GM12878 (cell line): ENCODE measurements around the gene ADAMTSL3. TPM values are rescaled to one million over a fixed set of nuclear protein-coding genes. Genes with fewer than 3 reads are reported as not detected.

Source experiments
- ATAC-seq: fragments of 200-7000 bp; cut with Tn5 transposase; 3 replicates; pipeline ENCODE4 v1.9.1; 2020; ENCODE audit warnings: mild to moderate bottlenecking, moderate library complexity
- BruUV-seq: library from RNA; stranded (reverse); fragments of 400-500 nt; replicated peaks from 2 replicates; lab custom pipeline; 2021; lab: Mats Ljungman, UMichigan
- CTCF ChIA-PET: fragments of 300-600 bp; sonication (Branson Sonifier 250); formaldehyde crosslinking; extraction: SDS; loops from one replicate; lab custom pipeline; 2021; ENCODE audit warnings: inconsistent platforms; lab: Yijun Ruan, JAX
- POLR2A ChIA-PET: fragments of 350-600 bp; formaldehyde crosslinking; extraction: SDS; loops from one replicate; lab custom pipeline; 2021; ENCODE audit warnings: inconsistent platforms; lab: Charles Lee
- RAD21 ChIA-PET: fragments of 300-600 bp; sonication (Branson Sonifier 250); formaldehyde crosslinking; loops from one replicate; lab custom pipeline; 2023; ENCODE audit warnings: antibody characterized with exemption; ENCODE audit not compliant: unreplicated experiment; lab: Charles Lee
- SMC1A ChIA-PET: fragments of 300-600 bp; sonication (Branson Sonifier 250); formaldehyde crosslinking; loops from one replicate; lab custom pipeline; 2023; ENCODE audit not compliant: unreplicated experiment, uncharacterized antibody; lab: Charles Lee
- DNase-seq: peaks from one replicate; pipeline ENCODE4 v3.0.0-alpha.2; 2011; ENCODE audit warnings: low read depth, low spot score
- FAIRE-seq: peaks from 3 replicates; lab custom pipeline; 2011; peaks lifted over from hg19 to GRCh38; lab: Jason Lieb, UNC
- H2AFZ ChIP-seq: 2 replicates; pipeline ENCODE4 v1.6.0; 2011; ENCODE audit warnings: low read depth, low read length, control low read depth; ENCODE audit not compliant: control insufficient read depth
- H3K27ac ChIP-seq: 2 replicates; pipeline ENCODE4 v1.5.1; 2011; ENCODE audit warnings: control low read depth; ENCODE audit not compliant: control insufficient read depth, insufficient read depth
- H3K27me3 ChIP-seq, 2 experiments: replicated peaks in 1 of 2; 2 replicates each; pipeline versions ENCODE4 v1.6.0 to v1.6.1; 2011; ENCODE audit warnings: low read length in 1 of 2; ENCODE audit not compliant: control insufficient read depth in 2 of 2, insufficient read depth in 2 of 2
- H3K36me3 ChIP-seq, 2 experiments: 2 replicates each; pipeline ENCODE4 v1.5.1; 2011; ENCODE audit warnings: low read length in 1 of 2; ENCODE audit not compliant: control insufficient read depth in 2 of 2, insufficient read depth in 2 of 2
- H3K4me1 ChIP-seq: 2 replicates; pipeline ENCODE4 v1.6.1; 2011; ENCODE audit warnings: mild to moderate bottlenecking, low read length, moderate library complexity, mixed read lengths; ENCODE audit not compliant: control insufficient read depth, insufficient read depth
- H3K4me2 ChIP-seq: 2 replicates; pipeline ENCODE4 v1.6.0; 2011; ENCODE audit warnings: control low read depth; ENCODE audit not compliant: control insufficient read depth, insufficient read depth
- H3K4me3 ChIP-seq: fragments of 200-600 bp; sonication (generic); 2 replicates; pipeline ENCODE4 v1.5.1; 2016
- H3K79me2 ChIP-seq: 2 replicates; pipeline ENCODE4 v1.6.0; 2011; ENCODE audit warnings: low read length; ENCODE audit not compliant: control insufficient read depth, insufficient read depth
- H3K9ac ChIP-seq: 2 replicates; pipeline ENCODE4 v1.8.0; 2011; ENCODE audit warnings: low read length, control low read depth, mixed read lengths; ENCODE audit not compliant: control insufficient read depth, insufficient read depth
- H3K9me3 ChIP-seq: replicated peaks from 3 replicates; pipeline ENCODE4 v1.5.1; 2011; ENCODE audit warnings: mild to moderate bottlenecking, low read length; ENCODE audit not compliant: control insufficient read depth, insufficient read depth
- H4K20me1 ChIP-seq: 2 replicates; pipeline ENCODE4 v1.6.0; 2011; ENCODE audit not compliant: control insufficient read depth, insufficient read depth
- ASH2L ChIP-seq: fragments of 300-600, 200-600 bp; sonication (generic); IDR thresholded peaks from 2 replicates; pipeline ENCODE4 v1.6.1; 2017; ENCODE audit warnings: low read depth, mild to moderate bottlenecking, borderline replicate concordance
- BCL11A ChIP-seq: IDR thresholded peaks from 2 replicates; pipeline ENCODE4 v1.6.1; 2011; ENCODE audit warnings: low read depth, low read length
- DPF2 ChIP-seq: fragments of 450-650 bp; IDR thresholded peaks from 2 replicates; pipeline ENCODE4 v1.6.1; 2017; ENCODE audit warnings: mild to moderate bottlenecking
- ESRRA ChIP-seq: IDR thresholded peaks from 2 replicates; pipeline ENCODE4 v1.6.1; 2012; ENCODE audit warnings: mild to moderate bottlenecking, low read length, improper control_type of control experiment
- FOXK2 ChIP-seq: fragments of 450-650 bp; IDR thresholded peaks from 2 replicates; pipeline ENCODE4 v1.6.1; 2017; ENCODE audit warnings: mild to moderate bottlenecking, moderate library complexity
- IKZF2 ChIP-seq, 2 experiments: fragments of 450-650 bp; IDR thresholded peaks; 2 replicates each; pipeline ENCODE4 v1.6.1; 2017; ENCODE audit warnings: mild to moderate bottlenecking in 2 of 2, moderate library complexity in 2 of 2
- KLF5 ChIP-seq: fragments of 450-650 bp; IDR thresholded peaks from 2 replicates; pipeline ENCODE4 v1.6.1; 2014; ENCODE audit warnings: mild to moderate bottlenecking; ENCODE audit not compliant: partially characterized antibody
- POU2F2 ChIP-seq: IDR thresholded peaks from 3 replicates; pipeline ENCODE4 v1.6.1; 2011; ENCODE audit warnings: low read depth, mild to moderate bottlenecking, low read length, borderline replicate concordance
- SMARCA5 ChIP-seq: fragments of 450-650 bp; IDR thresholded peaks from 2 replicates; pipeline ENCODE4 v1.6.1; 2017; ENCODE audit warnings: mild to moderate bottlenecking
- SPI1 ChIP-seq: IDR thresholded peaks from 2 replicates; pipeline ENCODE4 v1.6.1; 2011; ENCODE audit warnings: low read depth, mild to moderate bottlenecking, low read length, moderate library complexity, borderline replicate concordance; ENCODE audit not compliant: insufficient read depth
- SRF ChIP-seq, 2 experiments: IDR thresholded peaks; 2 replicates each; pipeline ENCODE4 v1.6.1; 2011; ENCODE audit warnings: low read depth in 2 of 2, low read length in 2 of 2, mild to moderate bottlenecking in 1 of 2, moderate library complexity in 1 of 2
- STAT1 ChIP-seq: fragments of 450-650 bp; conservative IDR thresholded peaks from 2 replicates; pipeline ENCODE4 v1.6.1; 2014; ENCODE audit warnings: antibody characterized with exemption, mild to moderate bottlenecking
- USF1 ChIP-seq: IDR thresholded peaks from 2 replicates; pipeline ENCODE4 v1.6.1; 2011; ENCODE audit warnings: borderline replicate concordance, low read depth, mild to moderate bottlenecking, moderate library complexity, mixed read lengths, low read length; ENCODE audit not compliant: insufficient read depth; ENCODE audit errors: extremely low read length
- ZNF274 ChIP-seq: IDR thresholded peaks from one replicate; pipeline ENCODE4 v1.8.0; 2011; ENCODE audit not compliant: insufficient read length, insufficient read depth
- whole genome bisulfite sequencing: methylation state at CpG from one replicate; pipeline ENCODE4 v1.1.6; 2016; ENCODE audit warnings: low lambda C conversion rate; ENCODE audit not compliant: insufficient replicate concordance, insufficient coverage; ENCODE audit errors: missing lambda C conversion rate; 5-methylcytosine and 5-hydroxymethylcytosine counted together
- in situ Hi-C: fragments of 300-500 bp; cut with MboI; formaldehyde crosslinking; loops from 9 replicates; pipeline ENCODE4 v1.14.3; 2018; ENCODE audit warnings: mixed read lengths
- intact Hi-C: fragments of 100-400 bp; cut with micrococcal nuclease; formaldehyde crosslinking; loops from one replicate; pipeline ENCODE4 v1.14.2; 2022; ENCODE audit not compliant: unreplicated experiment
- polyA plus RNA-seq, 11 experiments: library from polyadenylated mRNA; depleted of rRNA in 4 of 11; unstranded in 6 of 11; stranded (reverse) in 5 of 11; fragments of >200 nt; fragmentation: Nextera tagmentation in 4 of 11; fragmentation: Illumina TruSeq in 1 of 11; extraction: Ambion mirVana in 4 of 11; extraction: Trizol in 1 of 11; gene quantifications; 1 replicate in 1 of 11; 2 replicates in 10 of 11; pipeline versions ENCODE4 v1.2.1 to v1.2.3, GENCODE V29; 2011 to 2016; ENCODE audit warnings: inconsistent platforms in 2 of 11, missing spikeins in 2 of 11, low read depth in 1 of 11
- total RNA-seq, 4 experiments: library from RNA; depleted of rRNA in 3 of 4; stranded (reverse); fragments of >200 nt in 3 of 4; fragmentation: Illumina TruSeq in 1 of 4; extraction: Trizol in 1 of 4; gene quantifications; 2 replicates each; pipeline versions ENCODE4 v1.2.1 to v1.2.3, GENCODE V29; 2013 to 2021
- TF ChIP-seq, protein P1 (sequence below): IDR thresholded peaks from 2 replicates; pipeline ENCODE4 v1.6.1; 2012; ENCODE audit warnings: improper control_type of control experiment, low read depth, low read length; ENCODE audit not compliant: insufficient replicate concordance
- TF ChIP-seq, protein P2 (sequence below): fragments of 450-650 bp; IDR thresholded peaks from 2 replicates; pipeline ENCODE4 v1.6.1; 2017; ENCODE audit warnings: mild to moderate bottlenecking, moderate library complexity

The ADAMTSL3 gene
- total and polyA plus RNA-seq, 10 of the 15 experiments (the other 5 are each of a cell fraction or from before 2014, with no cell fraction given): 0.01 to 0.28 (median 0.13) TPM

DNA sequence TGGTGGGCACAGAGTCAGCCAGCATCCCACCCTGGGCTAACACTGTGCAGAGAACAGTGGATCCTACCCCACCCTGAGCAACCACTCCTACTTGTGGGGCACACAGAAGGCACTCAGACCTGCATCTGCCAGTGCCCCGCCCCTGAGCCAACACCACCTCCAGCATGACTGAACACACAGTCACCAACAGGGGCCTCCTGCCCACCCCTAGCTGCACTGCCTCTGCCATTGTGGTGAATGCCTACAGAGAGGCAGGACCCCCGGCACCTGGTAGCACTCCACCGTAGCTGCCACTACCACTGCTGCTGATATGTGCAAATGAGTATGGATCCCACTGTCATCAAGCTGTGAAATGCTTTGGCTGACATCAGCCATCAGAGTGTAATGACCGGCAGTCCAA is 123.1 kb downstream of the ADAMTSL3 start:
- intact Hi-C loops: no loop called here
- FAIRE-seq: no peak
- CTCF ChIA-PET: interaction anchor here (1.1 kb wide), 1 partner anchor 9 kb away, joined by 3 read pairs; no protein-coding TSS in a partner anchor
- TF ChIP-seq, protein P1, sequence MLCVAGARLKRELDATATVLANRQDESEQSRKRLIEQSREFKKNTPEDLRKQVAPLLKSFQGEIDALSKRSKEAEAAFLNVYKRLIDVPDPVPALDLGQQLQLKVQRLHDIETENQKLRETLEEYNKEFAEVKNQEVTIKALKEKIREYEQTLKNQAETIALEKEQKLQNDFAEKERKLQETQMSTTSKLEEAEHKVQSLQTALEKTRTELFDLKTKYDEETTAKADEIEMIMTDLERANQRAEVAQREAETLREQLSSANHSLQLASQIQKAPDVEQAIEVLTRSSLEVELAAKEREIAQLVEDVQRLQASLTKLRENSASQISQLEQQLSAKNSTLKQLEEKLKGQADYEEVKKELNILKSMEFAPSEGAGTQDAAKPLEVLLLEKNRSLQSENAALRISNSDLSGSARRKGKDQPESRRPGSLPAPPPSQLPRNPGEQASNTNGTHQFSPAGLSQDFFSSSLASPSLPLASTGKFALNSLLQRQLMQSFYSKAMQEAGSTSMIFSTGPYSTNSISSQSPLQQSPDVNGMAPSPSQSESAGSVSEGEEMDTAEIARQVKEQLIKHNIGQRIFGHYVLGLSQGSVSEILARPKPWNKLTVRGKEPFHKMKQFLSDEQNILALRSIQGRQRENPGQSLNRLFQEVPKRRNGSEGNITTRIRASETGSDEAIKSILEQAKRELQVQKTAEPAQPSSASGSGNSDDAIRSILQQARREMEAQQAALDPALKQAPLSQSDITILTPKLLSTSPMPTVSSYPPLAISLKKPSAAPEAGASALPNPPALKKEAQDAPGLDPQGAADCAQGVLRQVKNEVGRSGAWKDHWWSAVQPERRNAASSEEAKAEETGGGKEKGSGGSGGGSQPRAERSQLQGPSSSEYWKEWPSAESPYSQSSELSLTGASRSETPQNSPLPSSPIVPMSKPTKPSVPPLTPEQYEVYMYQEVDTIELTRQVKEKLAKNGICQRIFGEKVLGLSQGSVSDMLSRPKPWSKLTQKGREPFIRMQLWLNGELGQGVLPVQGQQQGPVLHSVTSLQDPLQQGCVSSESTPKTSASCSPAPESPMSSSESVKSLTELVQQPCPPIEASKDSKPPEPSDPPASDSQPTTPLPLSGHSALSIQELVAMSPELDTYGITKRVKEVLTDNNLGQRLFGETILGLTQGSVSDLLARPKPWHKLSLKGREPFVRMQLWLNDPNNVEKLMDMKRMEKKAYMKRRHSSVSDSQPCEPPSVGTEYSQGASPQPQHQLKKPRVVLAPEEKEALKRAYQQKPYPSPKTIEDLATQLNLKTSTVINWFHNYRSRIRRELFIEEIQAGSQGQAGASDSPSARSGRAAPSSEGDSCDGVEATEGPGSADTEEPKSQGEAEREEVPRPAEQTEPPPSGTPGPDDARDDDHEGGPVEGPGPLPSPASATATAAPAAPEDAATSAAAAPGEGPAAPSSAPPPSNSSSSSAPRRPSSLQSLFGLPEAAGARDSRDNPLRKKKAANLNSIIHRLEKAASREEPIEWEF: no peak
- TF ChIP-seq BCL11A (no peak), STAT1 (no peak), USF1 (no peak), ASH2L (no peak), SRF (IDR thresholded peaks at IDR 0.05; ENCODE audit: low read depth in 2 of 2, low read length in 2 of 2) (no peak), DPF2 (no peak), FOXK2 (no peak), ESRRA (no peak), POU2F2 (no peak), KLF5 (no peak), SPI1 (no peak), ZNF274 (no peak), IKZF2 (IDR thresholded peaks at IDR 0.05) (no peak), SMARCA5 (no peak)
- TF ChIP-seq, protein P2, sequence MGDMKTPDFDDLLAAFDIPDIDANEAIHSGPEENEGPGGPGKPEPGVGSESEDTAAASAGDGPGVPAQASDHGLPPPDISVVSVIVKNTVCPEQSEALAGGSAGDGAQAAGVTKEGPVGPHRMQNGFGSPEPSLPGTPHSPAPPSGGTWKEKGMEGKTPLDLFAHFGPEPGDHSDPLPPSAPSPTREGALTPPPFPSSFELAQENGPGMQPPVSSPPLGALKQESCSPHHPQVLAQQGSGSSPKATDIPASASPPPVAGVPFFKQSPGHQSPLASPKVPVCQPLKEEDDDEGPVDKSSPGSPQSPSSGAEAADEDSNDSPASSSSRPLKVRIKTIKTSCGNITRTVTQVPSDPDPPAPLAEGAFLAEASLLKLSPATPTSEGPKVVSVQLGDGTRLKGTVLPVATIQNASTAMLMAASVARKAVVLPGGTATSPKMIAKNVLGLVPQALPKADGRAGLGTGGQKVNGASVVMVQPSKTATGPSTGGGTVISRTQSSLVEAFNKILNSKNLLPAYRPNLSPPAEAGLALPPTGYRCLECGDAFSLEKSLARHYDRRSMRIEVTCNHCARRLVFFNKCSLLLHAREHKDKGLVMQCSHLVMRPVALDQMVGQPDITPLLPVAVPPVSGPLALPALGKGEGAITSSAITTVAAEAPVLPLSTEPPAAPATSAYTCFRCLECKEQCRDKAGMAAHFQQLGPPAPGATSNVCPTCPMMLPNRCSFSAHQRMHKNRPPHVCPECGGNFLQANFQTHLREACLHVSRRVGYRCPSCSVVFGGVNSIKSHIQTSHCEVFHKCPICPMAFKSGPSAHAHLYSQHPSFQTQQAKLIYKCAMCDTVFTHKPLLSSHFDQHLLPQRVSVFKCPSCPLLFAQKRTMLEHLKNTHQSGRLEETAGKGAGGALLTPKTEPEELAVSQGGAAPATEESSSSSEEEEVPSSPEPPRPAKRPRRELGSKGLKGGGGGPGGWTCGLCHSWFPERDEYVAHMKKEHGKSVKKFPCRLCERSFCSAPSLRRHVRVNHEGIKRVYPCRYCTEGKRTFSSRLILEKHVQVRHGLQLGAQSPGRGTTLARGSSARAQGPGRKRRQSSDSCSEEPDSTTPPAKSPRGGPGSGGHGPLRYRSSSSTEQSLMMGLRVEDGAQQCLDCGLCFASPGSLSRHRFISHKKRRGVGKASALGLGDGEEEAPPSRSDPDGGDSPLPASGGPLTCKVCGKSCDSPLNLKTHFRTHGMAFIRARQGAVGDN: no peak

More for the DNA sequence above, 123.1 kb downstream of the ADAMTSL3 start:
- no peak overlapping the region for H3K4me3 ChIP-seq
- WGBS: 86% methylated on average over 4 of the region's 4 CpGs
- RAD21 ChIA-PET: no interaction called here
- no peaks in the 10 kb centered on the region for H3K4me1 ChIP-seq
- POLR2A ChIA-PET: no interaction called here
- no peaks in the 10 kb centered on the region for H3K79me2 ChIP-seq
- H3K4me2 ChIP-seq: no peak overlapping the region
- no peaks in the 10 kb centered on the region for H3K36me3 ChIP-seq
- no peaks in the 10 kb centered on the region for H3K27me3 ChIP-seq
- in situ Hi-C loops: no loop called here
- no peaks in the 10 kb centered on the region for H3K9me3 ChIP-seq
- SMC1A ChIA-PET: interaction anchor here (1.1 kb wide), 1 partner anchor 136 kb away, joined by 3 read pairs; no protein-coding TSS in a partner anchor
- no peak overlapping the region for H3K27ac ChIP-seq
- DNase-seq: no peak
- H3K9ac ChIP-seq: no peak overlapping the region
- H4K20me1 ChIP-seq: no peaks in the 10 kb centered on the region
- H2AFZ ChIP-seq: no peak overlapping the region
- BruUV-seq: no TSS peak
- ATAC-seq: no peak
